ENCODE data around the gene DGKH.

DNA sequence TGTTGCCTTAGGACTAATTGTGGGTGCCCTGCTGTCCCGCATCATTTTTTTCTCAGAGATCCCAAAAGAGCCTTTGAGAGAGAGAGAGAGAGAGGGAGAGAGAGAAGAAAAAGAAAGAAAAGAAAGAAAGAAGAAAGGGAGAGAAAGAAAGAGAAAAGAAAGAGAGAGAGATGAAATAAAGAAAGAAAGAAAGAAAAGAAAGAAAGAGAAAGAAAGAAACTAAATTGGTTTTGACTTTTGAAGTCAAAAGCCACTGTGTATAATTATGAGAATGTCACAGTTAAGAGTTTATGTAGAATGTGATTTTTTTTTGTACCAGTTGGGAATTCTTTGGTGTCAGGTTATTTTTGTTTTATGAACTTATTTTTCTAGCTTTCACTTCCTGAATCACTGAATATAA, 180.1 kb downstream of the DGKH start:
- TF ChIP-seq, protein P1, sequence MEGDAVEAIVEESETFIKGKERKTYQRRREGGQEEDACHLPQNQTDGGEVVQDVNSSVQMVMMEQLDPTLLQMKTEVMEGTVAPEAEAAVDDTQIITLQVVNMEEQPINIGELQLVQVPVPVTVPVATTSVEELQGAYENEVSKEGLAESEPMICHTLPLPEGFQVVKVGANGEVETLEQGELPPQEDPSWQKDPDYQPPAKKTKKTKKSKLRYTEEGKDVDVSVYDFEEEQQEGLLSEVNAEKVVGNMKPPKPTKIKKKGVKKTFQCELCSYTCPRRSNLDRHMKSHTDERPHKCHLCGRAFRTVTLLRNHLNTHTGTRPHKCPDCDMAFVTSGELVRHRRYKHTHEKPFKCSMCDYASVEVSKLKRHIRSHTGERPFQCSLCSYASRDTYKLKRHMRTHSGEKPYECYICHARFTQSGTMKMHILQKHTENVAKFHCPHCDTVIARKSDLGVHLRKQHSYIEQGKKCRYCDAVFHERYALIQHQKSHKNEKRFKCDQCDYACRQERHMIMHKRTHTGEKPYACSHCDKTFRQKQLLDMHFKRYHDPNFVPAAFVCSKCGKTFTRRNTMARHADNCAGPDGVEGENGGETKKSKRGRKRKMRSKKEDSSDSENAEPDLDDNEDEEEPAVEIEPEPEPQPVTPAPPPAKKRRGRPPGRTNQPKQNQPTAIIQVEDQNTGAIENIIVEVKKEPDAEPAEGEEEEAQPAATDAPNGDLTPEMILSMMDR (conservative IDR thresholded peaks at IDR 0.05; ENCODE audit: low read length) = no peak
- no peak for TF ChIP-seq EZH2phosphoT487 (IDR thresholded peaks at IDR 0.05; ENCODE audit: borderline replicate concordance)
